ENCODE measurements around the gene ASTL.

ASTL gene

DNA sequence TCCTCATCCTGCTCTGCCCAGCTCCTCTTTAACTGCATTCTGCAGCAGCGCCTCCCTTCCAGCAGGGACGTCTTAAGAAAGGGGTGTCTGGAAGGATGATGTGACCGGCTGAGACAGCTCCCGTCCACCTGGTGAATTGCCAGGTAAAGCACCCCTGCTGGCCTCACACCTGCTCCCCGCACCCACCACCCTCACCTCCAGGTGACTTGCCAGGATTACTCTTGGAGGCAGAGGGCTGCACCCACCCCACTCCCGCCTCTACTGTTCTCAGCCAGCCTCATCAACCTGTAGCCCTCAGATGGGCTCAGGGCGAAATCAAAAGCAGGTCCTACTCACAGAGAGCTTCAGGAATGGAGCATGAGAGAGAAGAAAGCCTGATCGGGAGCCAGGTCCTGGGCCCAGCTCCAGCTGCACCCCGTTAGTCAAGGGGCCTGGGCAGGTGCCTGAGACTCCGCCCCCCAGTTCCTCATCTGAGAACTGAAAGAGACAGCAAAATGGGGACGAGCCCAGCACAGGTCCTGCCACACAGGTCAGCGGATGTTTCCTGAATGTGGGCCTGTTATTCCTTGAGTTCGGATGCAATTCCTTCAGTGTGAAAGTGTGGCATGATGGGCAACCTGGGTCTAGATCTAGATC lies 27.6 kb downstream of the ASTL start:
- no peak for DNase-seq

DNA sequence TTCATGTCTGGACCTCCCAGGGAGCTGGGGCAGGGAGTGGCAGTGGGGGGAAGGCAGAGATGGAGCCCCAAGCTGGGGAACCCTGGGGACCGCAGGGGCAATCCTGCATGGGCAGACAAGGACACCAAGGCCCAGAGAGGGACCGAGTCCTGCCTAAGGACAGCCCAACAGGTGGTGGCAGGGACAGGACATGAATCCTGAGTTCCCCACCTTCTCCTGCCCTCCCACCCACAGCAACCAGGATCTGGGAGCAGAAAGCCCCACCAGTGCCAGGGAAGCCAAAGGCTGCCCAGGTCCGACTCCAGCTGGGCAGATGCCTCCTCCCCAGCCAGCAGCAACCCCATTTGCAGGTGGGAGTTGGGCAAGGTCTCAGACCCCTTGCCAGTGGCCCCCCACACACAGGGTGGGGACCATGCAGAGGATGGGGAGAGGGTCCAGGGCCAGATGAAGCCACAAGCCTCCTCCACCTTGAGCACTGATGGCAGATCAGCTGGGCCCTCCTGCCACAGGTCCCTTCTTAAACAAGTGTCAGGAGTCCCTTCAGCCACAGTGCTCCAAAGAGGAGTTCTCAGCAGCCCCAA lies 28.3 kb downstream of the ASTL start:
- DNase-seq, result no peak

DNA sequence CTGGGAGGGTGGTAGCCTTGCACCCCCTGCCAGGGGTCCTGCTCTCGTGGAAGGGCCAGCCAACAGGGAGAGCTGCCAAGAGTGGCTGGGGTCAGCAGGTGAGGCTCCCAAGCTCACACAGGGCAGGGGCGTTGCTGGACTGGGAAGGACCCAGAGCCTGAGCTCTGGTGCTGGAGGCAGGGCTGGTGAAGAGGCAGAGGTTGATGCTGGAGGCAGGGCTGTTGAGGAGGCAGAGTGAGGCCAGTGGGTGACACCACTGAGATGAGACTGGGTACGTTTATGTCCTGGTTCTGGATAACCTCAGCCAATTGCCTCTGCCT lies 29.0 kb downstream of the ASTL start:
- no peak for DNase-seq

DNA sequence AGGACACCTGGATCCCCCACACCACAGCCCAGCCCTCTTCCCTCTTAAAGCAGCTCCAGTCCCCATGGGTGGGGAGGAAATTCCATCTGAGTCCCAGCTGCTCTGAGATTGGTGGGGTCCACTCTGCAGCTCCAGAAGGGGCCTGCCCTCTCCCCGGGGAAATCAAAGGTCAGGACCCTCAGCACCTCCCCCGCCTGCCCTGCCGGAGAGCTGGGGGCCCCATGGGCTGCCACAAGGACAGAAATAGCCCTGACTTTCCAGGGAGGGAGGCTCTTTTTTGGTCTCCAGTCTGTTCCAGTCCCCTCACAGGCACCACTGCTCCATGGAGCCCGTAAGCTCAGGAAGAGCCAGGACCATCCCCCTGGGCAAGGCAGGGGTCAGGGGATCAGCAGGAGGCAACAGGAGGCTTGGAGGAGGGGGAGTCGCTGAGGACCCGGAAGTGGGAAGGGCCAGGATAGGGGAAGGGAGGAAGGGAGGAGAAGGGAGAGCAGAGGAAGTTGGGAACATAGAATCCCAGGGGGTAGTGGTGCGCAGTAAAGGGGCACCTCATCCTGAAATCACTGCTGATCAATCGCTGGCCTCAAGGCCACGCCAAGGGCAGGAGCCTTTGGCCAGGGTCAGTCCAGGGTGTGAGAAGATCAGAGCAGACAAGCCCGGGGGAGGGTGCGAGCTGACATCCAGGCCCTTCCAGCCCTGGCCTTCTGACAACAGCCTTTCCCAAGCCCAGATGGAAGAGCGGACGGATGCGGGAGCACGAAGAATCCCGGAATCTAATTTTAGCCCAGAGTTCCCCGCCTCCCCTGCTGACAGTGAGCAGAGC lies 29.6 kb downstream of the ASTL start:
- DNase-seq, result peak; percentile 81

DNA sequence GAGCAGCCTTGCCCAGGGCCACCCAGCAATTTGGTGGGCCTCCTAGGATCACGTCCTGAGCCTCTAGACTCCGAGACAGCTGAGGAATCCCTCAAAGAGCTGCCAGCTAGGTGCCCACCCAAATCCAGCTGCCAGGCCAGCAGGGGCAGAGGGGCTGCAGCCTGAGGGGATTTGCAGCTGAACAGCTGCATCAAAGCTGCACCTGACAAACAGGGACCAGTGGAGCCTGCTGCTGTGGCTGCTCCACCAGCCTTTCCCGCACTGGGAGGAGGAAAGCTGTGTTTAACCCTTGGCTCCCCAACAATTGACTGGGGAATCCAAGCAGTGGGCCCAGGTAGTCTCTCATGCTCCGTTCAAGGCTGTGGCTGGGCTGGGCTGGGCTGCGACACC lies 30.2 kb downstream of the ASTL start:
- DNase-seq, result no peak

DNA sequence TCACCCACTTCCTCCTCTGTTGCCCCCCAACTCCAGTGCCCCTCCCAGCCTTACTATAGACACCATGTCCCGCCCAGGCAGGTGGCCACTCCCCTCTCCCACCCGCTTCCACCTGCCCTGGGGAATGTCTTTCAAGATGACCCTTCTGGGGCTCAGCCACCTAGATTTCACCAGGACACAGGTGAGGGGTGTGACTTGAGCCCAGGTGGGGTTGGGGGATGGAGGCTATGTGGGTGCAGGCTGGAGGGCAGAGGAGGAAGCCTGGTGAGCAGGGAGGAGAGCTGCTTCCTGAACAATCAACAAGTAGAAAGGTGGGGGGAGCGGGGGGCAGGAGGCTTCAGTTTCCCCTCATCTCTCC lies 30.6 kb downstream of the ASTL start:
- DNase-seq, result no peak

DNA sequence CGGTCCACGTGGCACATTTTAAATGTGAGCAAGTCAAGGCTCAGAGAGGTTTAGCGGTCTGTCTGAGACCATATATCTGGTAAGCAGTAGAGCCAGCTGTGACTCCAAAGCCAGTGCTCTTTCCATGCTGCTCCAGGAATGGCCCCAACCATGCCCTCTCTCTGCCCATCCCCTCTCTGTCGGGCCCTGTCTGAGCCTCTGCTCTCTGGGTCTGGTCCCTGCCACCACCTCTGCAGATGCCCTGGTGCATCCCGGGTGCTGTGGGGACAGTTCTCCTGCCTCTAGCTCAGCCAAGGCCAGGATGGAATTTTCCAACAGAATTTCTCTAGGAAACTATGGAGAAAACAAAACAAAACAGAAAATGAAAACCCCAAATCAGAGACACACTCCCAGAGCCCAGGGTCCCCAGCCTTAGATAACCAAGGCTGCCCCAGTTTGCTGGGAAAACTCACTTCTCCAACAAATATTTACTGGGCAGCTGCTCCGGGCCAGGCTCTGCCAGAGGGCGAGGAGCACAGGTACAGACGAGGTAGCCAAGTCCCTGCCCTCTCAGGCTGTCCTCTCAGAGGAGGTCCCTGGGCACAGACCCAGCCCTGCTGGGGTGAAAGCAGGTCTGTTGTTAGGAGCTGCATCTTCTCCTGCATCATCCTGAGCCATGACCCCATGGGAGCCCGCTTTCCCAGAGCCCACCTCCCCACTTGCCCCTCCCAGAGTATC lies 31.2 kb downstream of the ASTL start:
- DNase-seq, result no peak

GRCh38 chr2:96105994-96106715 lies 32.1 kb downstream of the ASTL start:
- DNase-seq, result no peak

DNA sequence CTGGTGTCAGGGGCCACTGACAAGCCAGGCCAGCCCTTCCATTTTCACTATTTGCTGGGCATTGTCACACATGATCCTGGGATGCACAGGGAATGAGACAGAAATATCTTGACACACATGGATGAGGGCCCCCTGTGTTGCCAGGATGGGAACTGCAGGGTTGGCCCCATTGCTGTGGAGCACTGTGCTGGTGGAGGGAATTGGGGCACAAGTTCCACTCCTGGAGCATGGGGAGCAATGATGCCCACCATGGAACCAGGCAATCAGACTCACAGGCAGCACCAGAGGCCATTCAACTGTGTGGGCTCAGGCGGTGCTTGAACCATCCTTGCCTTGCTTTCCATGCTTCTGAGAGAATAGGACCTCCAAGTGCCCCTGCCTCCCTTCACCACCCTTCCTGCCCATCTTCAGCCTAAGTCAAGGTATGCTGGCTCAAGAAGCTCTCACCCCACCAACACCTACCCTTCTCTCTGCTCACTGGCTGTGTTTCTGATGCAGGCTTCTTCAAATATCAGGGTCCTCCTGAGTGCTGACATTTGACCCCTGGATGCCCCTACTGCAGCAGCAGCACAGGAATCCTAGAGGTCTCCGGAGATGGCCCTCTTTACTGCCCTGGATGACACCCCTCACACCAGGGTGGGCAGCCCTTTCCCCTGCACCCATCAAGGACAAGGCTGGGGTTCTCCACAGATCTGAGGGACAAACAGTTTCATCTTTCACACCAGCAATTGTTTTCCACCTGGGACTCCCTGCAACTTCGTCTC lies 33.0 kb downstream of the ASTL start:
- no peak for DNase-seq

- no peak for DNase-seq
Measured at GRCh38 chr2:96104487-96104861, 33.8 kb downstream of the ASTL start.

GRCh38 chr2:96103761-96104486 lies 34.4 kb downstream of the ASTL start:
- peak; percentile 16 for DNase-seq

DNA sequence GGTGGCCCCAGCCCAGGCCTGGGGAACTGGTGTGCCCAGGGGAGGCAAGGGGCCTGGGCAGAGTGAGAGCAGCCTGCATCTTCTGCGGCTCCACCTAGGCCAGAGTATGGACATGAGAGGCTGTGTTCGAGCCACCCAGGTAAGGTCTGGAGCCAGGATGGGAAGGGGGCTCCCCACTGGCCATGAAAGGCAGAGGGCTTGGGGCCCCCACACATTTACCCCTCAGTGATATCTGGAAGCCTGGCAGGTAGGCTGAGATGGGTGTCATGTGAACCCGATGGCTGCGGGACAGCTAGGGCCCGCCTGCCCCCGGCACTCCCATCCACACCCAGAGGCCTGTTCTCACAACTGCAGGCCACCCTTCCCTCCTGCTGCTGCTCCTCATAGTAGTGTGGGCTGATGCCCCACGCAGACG lies 35.1 kb downstream of the ASTL start:
- DNase-seq, result no peak

DNA sequence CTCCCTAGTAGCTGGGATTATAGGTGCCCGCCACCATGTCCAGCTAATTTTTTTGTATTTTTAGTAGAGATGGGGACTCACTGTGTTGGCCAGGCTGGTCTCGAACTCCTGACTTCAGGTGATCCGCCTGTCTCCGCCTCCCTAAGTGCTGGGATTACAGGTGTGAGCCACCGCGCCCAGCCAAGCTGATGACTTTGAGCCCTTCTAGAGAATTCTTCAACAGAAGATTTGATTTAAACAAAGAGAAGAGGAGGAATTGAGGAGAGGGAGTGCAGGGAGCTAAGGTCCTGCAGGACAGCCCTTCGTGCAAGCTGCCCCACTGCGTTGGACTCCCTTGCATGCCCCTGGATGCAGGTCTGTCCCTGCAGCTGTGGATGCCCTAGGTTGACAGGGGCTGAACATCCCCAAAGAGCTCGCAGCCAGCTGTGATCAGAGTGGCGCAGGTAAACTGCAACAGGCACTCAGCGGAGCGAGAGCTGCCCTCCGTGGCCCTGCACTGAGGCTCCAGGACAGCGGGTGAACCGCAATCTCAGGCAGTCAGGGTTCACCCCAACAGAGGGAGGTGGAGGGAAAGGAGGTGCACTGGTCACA lies 35.6 kb downstream of the ASTL start:
- no peak for DNase-seq

- DNase-seq, result peak; percentile 13
Measured at GRCh38 chr2:96100893-96101304, 37.4 kb downstream of the ASTL start.

GRCh38 chr2:96099861-96100798 lies 38.2 kb downstream of the ASTL start:
- DNase-seq, result peak; percentile 12

- no peak for DNase-seq
Measured at GRCh38 chr2:96098900-96099590, 39.3 kb downstream of the ASTL start.

DNA sequence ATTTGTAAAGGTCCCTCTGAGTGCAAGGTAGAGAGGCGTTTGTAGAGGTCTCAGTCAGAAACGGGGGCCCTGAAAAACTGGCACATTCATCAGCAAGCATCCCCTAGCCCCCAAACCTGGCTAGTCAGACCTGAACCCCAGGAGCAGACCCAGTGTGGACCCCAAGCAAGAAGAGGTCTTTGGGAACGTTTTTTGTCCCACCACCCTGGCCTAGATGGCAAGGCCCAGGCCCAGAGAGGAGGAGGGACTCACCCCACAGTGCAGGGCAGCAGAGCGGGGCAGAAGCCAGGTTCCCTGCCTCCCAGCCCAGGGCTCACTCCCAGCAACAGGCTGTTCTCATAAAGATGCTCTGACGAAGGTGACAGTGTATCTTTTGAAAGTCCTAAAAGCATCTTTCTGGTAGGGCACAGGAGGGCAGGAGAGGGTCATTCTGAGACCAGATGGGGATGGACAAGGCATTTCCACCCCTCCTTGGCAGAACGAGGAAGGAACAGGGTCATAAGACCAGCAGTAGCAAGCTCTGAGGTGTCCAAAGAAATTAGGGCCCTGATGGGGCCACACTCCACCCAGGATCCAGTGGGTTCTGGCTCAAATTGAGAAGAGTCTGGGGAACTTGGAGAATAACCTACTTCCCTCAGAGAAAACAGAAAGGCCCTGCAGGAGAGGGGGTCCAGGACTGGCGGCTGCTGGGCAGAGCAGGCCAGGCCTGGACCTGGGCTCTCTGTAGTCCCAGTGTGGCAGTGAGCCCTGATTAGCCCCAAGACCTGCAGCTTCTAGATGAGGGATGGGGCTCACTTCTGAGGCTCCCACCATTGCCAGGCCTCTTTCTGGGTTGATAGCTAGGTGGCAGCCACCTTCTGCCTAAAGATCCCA lies 40.1 kb downstream of the ASTL start:
- DNase-seq, result no peak

DNA sequence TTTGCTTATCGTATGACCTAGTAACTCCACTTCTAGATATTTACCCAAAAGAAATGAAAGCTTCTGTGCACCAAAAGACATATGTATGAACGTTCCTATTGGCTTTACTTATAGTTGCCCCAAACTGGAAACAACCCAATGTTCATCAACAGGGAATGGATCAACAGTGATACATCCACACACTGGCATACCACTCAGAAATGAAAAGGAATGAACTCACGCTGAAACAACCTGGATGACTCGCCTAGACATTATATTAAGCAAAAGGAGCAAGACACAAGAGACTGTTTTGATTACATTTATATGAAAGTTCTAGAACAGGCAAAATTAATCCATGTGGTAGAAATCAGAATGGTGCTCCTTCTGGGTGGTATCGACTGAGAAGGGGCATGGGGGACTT lies 40.9 kb downstream of the ASTL start:
- DNase-seq, result no peak
